Neural cell (in vitro differentiated cells): Measurements from ENCODE around the gene DIMT1. TPM values are rescaled to one million over a fixed set of nuclear protein-coding genes. Genes with fewer than 3 reads are reported as not detected.

ENCODE experiments used
- polyA plus RNA-seq: library from polyadenylated mRNA; depleted of rRNA; stranded (reverse); fragments of >200 nt; gene quantifications from 2 replicates; pipeline ENCODE4 v1.2.3, GENCODE V29; 2014
- small RNA-seq, 3 experiments: library from RNA; depleted of rRNA; stranded (forward); fragments of <200 nt; gene quantifications; one replicate each; pipeline ENCODE3, GENCODE V24; 2012

Gene DIMT1
- polyA plus RNA-seq, 1 donor from 2014 or later = 15.2 TPM

Small RNA genes lying within 50 kb of the gene (small RNA-seq; reads per million reads assigned to genes)
- gene RNU6-661P = 0 reads per million in 3 experiments

Other genes starting within 250 kb of the DIMT1 start
- gene KIF2A, start 97.7 kb downstream of the DIMT1 start, polyA plus RNA-seq = 68.4 and 72.0 TPM in 2 replicates
- gene IPO11, start 8.9 kb upstream of the DIMT1 start, polyA plus RNA-seq = 11.8 and 12.5 TPM in 2 replicates
- gene LRRC70, start 174.9 kb upstream of the DIMT1 start, polyA plus RNA-seq = 1.5 and 2.2 TPM in 2 replicates